Astrocyte (in vitro differentiated cells and primary cell): Measurements from ENCODE around the gene JHY. TPM values are rescaled to one million over a fixed set of nuclear protein-coding genes. Genes with fewer than 3 reads are reported as not detected.
A peak's percentile ranks its signal among the peaks of the same experiment; 100 is the strongest.

Experiments used
- DNase-seq: peaks from one replicate; pipeline ENCODE4 v3.0.0-alpha.2; 2010; ENCODE audit warnings: low read depth
- FAIRE-seq: peaks from 2 replicates; lab custom pipeline; 2011; peaks lifted over from hg19 to GRCh38; lab: Jason Lieb, UNC
- H2AFZ ChIP-seq: 2 replicates; pipeline ENCODE4 v1.6.0; 2012; ENCODE audit warnings: low read depth, low read length, inconsistent platforms
- H3K27ac ChIP-seq: 2 replicates; pipeline ENCODE4 v1.5.1; 2011; ENCODE audit warnings: low read depth, low read length, inconsistent platforms
- H3K27me3 ChIP-seq: 2 replicates; pipeline ENCODE4 v1.6.0; 2011; ENCODE audit warnings: low read length, inconsistent platforms; ENCODE audit not compliant: insufficient read depth
- H3K36me3 ChIP-seq: 2 replicates; pipeline ENCODE4 v1.5.1; 2011; ENCODE audit warnings: low read length, inconsistent platforms; ENCODE audit not compliant: insufficient read depth
- H3K4me1 ChIP-seq: 2 replicates; pipeline ENCODE4 v1.5.1; 2011; ENCODE audit warnings: low read length, inconsistent platforms; ENCODE audit not compliant: insufficient read depth
- H3K4me2 ChIP-seq: 2 replicates; pipeline ENCODE4 v1.6.0; 2012; ENCODE audit warnings: low read length, inconsistent platforms
- H3K4me3 ChIP-seq: 2 replicates; pipeline ENCODE4 v1.5.1; 2011; ENCODE audit warnings: low read depth, mild to moderate bottlenecking, low read length, inconsistent platforms; ENCODE audit not compliant: insufficient read depth
- H3K79me2 ChIP-seq: 2 replicates; pipeline ENCODE4 v1.6.0; 2012; ENCODE audit warnings: mild to moderate bottlenecking, low read length, inconsistent platforms; ENCODE audit not compliant: insufficient read depth
- H3K9ac ChIP-seq: 2 replicates; pipeline ENCODE4 v1.6.0; 2012; ENCODE audit warnings: mild to moderate bottlenecking, low read length, inconsistent platforms
- H3K9me3 ChIP-seq: 2 replicates; pipeline ENCODE4 v1.5.1; 2012; ENCODE audit warnings: low read depth, mild to moderate bottlenecking, low read length, inconsistent platforms; ENCODE audit not compliant: insufficient read depth
- H4K20me1 ChIP-seq: 2 replicates; pipeline ENCODE4 v1.6.0; 2012; ENCODE audit warnings: low read length, inconsistent platforms; ENCODE audit not compliant: insufficient read depth
- H3K27ac Mint-ChIP-seq: one replicate; pipeline ENCODE4 v1.8.0; 2021; ENCODE audit warnings: mild to moderate bottlenecking, mixed read lengths; ENCODE audit not compliant: unreplicated experiment
- H3K27me3 Mint-ChIP-seq: one replicate; pipeline ENCODE4 v1.8.0; 2021; ENCODE audit warnings: low read depth, mixed read lengths; ENCODE audit not compliant: unreplicated experiment
- H3K36me3 Mint-ChIP-seq: one replicate; pipeline ENCODE4 v1.8.0; 2021; ENCODE audit warnings: low read depth, mixed read lengths; ENCODE audit not compliant: unreplicated experiment
- H3K4me1 Mint-ChIP-seq: one replicate; pipeline ENCODE4 v1.8.0; 2021; ENCODE audit warnings: low read depth, mixed read lengths; ENCODE audit not compliant: unreplicated experiment
- H3K4me3 Mint-ChIP-seq: one replicate; pipeline ENCODE4 v1.8.0; 2021; ENCODE audit warnings: mild to moderate bottlenecking, moderate library complexity, mixed read lengths; ENCODE audit not compliant: unreplicated experiment
- H3K9me3 Mint-ChIP-seq: one replicate; pipeline ENCODE4 v1.8.0; 2021; ENCODE audit warnings: mild to moderate bottlenecking, mixed read lengths; ENCODE audit not compliant: unreplicated experiment
- CTCF ChIP-seq: IDR thresholded peaks from 2 replicates; pipeline ENCODE4 v1.5.1; 2011; ENCODE audit warnings: low read depth, mild to moderate bottlenecking, inconsistent platforms, low read length, moderate library complexity; ENCODE audit not compliant: insufficient read depth
- EZH2 ChIP-seq: IDR thresholded peaks from 2 replicates; pipeline ENCODE4 v1.6.1; 2012; ENCODE audit warnings: mild to moderate bottlenecking, low read length, inconsistent platforms; ENCODE audit not compliant: insufficient read depth
- total RNA-seq: library from RNA; stranded (reverse); gene quantifications from 2 replicates; pipeline ENCODE4 v1.2.1, GENCODE V29; 2021

The JHY gene
- total RNA-seq, 1 donor from 2014 or later, result 2.7 TPM

GRCh38 chr11:122984186-122985011 lies 101.8 kb downstream of the JHY start:
- FAIRE-seq, result no peak
- Histone ChIP-seq H3K36me3 (no peaks in the 10 kb centered on the region), H3K4me2 (peak overlapping the region; percentile 89), H4K20me1 (peaks cover 16% of the 10 kb centered on the region), H3K4me3 (peak overlapping the region; percentile 69), H3K27me3 (peaks cover 84% of the 10 kb centered on the region), H2AFZ (peak overlapping the region; percentile 85), H3K27ac (no peak overlapping the region), H3K9ac (peak overlapping the region; percentile 31), H3K9me3 (no peaks in the 10 kb centered on the region), H3K4me1 (peaks cover 4% of the 10 kb centered on the region), H3K79me2 (no peaks in the 10 kb centered on the region)
- H3K36me3 Mint-ChIP-seq, result no peaks in the 10 kb centered on the region
- no peaks in the 10 kb centered on the region for H3K4me1 Mint-ChIP-seq
- TF ChIP-seq EZH2, result peak; percentile 69
- TF ChIP-seq CTCF, result no peak
- peaks cover 77% of the 10 kb centered on the region for H3K27me3 Mint-ChIP-seq
- H3K4me3 Mint-ChIP-seq, result peak overlapping the region; percentile 93
- no peaks in the 10 kb centered on the region for H3K9me3 Mint-ChIP-seq
- no peak for DNase-seq
- no peak overlapping the region for H3K27ac Mint-ChIP-seq

- H3K4me3 ChIP-seq, result no peak overlapping the region
- H3K27ac ChIP-seq, result no peak overlapping the region
- no peaks in the 10 kb centered on the region for H3K4me1 ChIP-seq
- H3K9me3 ChIP-seq, result no peaks in the 10 kb centered on the region
- H3K27me3 ChIP-seq, result peaks cover 21% of the 10 kb centered on the region
- H3K9me3 Mint-ChIP-seq, result no peaks in the 10 kb centered on the region
- TF ChIP-seq EZH2 (no peak), CTCF (no peak)
- DNase-seq, result no peak
- no peak for FAIRE-seq
- no peaks in the 10 kb centered on the region for H3K4me1 Mint-ChIP-seq
- H3K36me3 ChIP-seq, result no peaks in the 10 kb centered on the region
- H3K4me3 Mint-ChIP-seq, result no peak overlapping the region
- H3K27ac Mint-ChIP-seq, result no peak overlapping the region
- H3K9ac ChIP-seq, result no peak overlapping the region
- H3K27me3 Mint-ChIP-seq, result peaks cover 25% of the 10 kb centered on the region
- H3K79me2 ChIP-seq, result no peaks in the 10 kb centered on the region
- no peaks in the 10 kb centered on the region for H3K36me3 Mint-ChIP-seq
- H4K20me1 ChIP-seq, result no peaks in the 10 kb centered on the region
- no peak overlapping the region for H2AFZ ChIP-seq
- H3K4me2 ChIP-seq, result no peak overlapping the region
Observed at GRCh38 chr11:122995526-122995925, 113.0 kb downstream of the JHY start.
